ENCODE measurements around the gene CACNA1A.
"Not testable (repeated sequence)": the region's sequence is repeated elsewhere in the genome, so short reads cannot be mapped to it uniquely, and the experiment has no call there.

CACNA1A gene

GRCh38 chr19:13492128-13492527 is 14.2 kb downstream of the CACNA1A start:
- no peak for DNase-seq

GRCh38 chr19:13487985-13488384 is 18.3 kb downstream of the CACNA1A start:
- no peak for DNase-seq

GRCh38 chr19:13484166-13484565 is 22.1 kb downstream of the CACNA1A start:
- no peak for DNase-seq

DNA sequence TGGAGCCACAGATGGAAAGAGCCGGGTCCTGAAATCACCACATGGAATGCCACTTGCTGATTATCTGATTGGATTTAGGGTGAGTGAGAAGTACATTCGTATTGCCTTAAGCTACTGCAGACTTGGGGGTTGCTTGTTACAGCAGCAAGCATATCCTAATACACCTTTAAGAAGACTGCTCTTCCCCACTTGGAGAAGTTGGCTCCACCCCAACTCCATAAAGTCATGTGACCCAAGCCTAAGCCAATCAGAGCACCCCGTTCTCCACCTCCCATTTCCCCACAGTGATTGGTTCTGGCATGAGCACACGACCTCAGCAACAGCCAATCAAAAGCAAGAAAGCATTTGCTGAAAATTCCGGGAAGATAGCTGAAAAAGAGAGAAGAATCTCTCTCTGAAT is 23.1 kb downstream of the CACNA1A start:
- DNase-seq, result no peak

GRCh38 chr19:13478576-13478975 is 27.7 kb downstream of the CACNA1A start:
- DNase-seq, result no peak

GRCh38 chr19:13476071-13476470 is 30.2 kb downstream of the CACNA1A start:
- no peak for DNase-seq

DNA sequence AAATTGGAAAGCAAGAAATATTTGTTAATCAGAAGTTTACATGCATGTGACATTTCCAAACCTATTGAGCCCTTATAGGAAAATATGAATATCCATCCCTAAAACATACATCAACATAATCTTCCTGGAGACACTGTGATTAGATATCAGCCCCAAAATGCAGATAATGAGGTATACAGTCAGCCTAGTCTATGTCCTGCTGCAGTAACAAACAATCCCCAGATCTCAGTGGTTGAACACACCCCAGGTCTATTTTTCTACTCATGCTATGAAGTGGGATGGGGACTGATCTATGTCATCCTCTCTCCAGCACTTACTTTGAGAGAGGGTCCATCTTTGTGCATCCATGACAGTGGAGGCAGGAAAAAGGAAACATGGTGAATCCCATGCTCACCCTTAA is 31.2 kb downstream of the CACNA1A start:
- DNase-seq, result no peak

DNA sequence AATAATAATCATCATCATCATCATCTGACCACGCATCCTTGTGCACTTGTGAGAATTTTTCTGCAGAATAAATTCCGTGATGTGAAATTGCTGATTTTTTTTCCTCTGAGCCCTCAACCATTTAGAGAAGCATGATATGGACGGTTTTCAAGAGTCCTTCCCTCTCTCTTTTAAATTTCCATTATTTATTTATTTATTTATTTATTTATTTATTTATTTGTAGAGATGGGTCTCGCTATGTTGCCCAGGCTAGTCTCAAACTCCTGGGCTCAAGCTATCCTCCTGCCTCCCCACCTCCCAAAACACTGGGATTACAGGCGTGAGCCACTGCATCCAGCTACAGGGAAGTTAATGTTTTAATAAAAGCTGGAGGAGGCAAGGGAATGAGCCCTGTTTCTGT is 39.6 kb downstream of the CACNA1A start:
- no peak for DNase-seq

- DNase-seq, result no peak
These were observed 43.0 kb downstream of the CACNA1A start for GRCh38 chr19:13463296-13463695.

GRCh38 chr19:13461536-13461935 is 44.7 kb downstream of the CACNA1A start:
- DNase-seq, result no peak

GRCh38 chr19:13460045-13460444 is 46.2 kb downstream of the CACNA1A start:
- no peak for DNase-seq

- no peak for DNase-seq
These were observed 46.9 kb downstream of the CACNA1A start for GRCh38 chr19:13459351-13459750.

DNA sequence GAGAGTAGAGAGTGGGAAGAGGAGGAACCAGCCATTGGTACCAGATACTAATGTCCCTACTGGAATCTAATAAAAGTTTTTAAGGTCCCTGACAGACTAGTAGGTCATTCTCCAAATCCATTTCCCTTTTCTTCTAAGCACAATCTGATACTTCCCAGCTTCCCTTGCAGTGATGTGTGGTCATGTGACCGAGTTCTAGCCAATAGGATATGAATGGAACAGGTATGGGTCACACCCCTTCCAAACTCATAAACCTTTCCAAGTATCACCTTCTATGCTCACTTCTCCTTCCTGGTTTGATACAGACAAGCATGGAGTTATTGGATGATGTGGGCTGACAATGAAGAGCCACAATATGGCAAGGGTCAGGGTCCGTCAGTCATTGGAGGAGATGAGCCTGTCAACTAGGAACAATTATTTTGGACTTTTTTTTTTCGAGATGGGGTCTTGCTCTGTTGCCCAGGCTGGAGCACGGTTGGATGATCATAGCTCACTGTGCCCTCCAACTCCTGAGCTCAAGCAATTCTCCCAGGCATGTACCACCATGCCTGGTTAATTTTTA is 54.8 kb downstream of the CACNA1A start:
- no peak for DNase-seq

- DNase-seq, result no peak
These were observed 58.3 kb downstream of the CACNA1A start for GRCh38 chr19:13447978-13448377.

- peak in 1 of 2 donors; percentile 26 for DNase-seq
These were observed 64.3 kb downstream of the CACNA1A start for GRCh38 chr19:13441810-13442512.

GRCh38 chr19:13437919-13438618 is 68.2 kb downstream of the CACNA1A start:
- DNase-seq, result no peak

DNA sequence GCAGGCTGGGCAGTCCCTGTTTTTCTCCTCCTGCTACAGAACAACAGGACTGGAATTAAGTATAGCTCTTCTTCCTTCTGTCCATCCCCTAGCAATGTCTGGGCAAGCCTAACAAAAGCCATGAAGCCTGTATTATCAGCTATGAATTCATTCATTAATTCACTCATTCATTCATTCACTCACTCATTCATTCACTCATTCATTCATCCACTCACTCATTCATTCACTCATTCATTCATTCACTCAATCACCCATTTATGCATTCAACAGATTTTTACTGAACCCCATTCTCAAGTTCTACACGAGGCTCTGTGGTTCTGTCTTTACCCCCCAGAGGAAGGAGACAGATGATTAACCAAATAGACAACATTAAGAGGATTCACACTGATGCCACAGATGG is 69.9 kb downstream of the CACNA1A start:
- DNase-seq, result no peak

GRCh38 chr19:13430790-13431582 is 75.3 kb downstream of the CACNA1A start:
- DNase-seq, result peak; percentile 29 to 60

DNA sequence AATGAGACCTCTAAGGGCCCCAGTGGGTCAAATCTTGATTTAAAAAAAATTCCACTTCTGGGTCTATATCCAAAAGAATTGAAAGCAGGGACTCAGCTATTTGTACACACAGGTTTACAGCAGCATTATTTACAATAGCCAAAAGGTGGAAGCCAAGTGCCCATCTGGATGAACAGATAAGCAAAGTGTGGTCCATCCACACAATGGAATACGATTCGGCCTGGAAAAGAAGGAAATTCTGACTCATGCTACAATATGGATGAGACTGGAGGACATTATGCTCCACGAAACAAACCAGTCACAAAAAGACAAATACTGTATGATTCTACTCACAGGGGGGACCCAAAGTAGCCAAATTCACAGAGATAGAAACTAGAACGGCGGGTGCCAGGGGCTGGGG is 76.7 kb downstream of the CACNA1A start:
- no peak for DNase-seq

DNA sequence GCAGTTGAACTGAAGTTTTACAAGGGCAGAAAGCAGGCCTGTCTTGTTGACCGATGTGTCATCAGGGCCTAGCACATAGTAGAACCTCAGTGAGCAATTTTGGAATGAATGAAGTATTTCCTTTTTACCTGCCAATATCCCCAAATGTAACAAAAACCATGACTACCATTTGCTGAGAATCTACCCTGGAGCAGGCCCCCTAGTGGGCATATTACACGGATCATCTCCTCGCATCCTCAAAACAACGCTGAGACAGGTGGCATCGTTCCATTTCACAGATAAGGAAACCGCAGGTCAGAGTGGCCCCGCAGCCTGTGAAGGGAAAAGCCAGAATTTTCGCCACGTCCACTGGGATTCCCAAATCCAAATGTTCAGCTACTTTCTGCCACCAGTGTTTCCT is 77.9 kb downstream of the CACNA1A start:
- DNase-seq, result peak in 1 of 2 donors; percentile 15

GRCh38 chr19:13427273-13428051 is 78.8 kb downstream of the CACNA1A start:
- no peak for DNase-seq

DNA sequence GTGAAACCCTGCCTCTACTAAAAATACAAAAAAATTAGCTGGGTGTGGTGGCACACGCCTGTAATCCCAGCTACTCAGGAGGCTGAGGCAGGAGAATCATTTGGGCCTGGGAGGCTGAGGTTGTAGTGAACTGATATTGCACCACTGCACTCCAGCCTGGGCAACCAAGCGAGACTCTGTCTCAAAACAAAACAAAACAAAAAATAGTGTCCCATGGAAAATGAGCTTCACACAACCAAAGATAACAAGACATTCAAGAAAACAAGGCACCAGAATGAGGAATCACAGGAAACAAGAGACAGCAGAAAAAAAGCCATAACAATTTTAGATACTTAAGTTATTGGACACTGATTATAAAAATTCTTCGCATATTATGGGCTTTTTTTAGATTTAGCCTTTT is 80.4 kb downstream of the CACNA1A start:
- DNase-seq, result not testable (repeated sequence)

- DNase-seq, result no peak
These were observed 81.1 kb downstream of the CACNA1A start for GRCh38 chr19:13425151-13425550.
